OCI-LY1 (cell line): Measurements from ENCODE around the gene S1PR2.

Experiments
- EZH2 ChIP-seq: fragments of 200-600 bp; sonication (generic), shearing (Covaris generic); IDR thresholded peaks from 2 replicates; pipeline ENCODE4 v1.8.0; 2017; ENCODE audit warnings: borderline replicate concordance, mixed run types, mild to moderate bottlenecking, antibody characterized with exemption, low read length, moderate library complexity, mixed read lengths
- TF ChIP-seq, protein P1 (sequence below): fragments of 200-600 bp; sonication (generic), shearing (Covaris generic); IDR thresholded peaks from 2 replicates; pipeline ENCODE4 v1.5.1; 2017; ENCODE audit warnings: mild to moderate bottlenecking, antibody characterized with exemption, low read length, moderate library complexity, mixed read lengths

DNA sequence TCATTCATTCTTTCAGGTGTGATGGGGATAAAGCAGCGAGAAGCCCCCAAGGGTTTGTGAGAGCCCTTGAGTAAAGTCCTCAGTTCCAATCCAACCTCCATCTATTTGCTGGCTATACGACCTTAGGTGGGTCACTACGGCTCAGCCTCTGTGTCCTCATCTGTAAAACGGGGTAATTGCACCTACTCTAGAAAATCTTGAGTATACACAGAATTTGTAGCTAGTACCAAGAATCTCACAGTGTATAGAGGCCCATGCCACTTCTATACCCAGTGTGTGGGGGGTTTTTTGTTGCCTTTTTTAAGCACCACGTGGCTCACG is 36.0 kb downstream of the S1PR2 start:
- TF ChIP-seq, protein P1, sequence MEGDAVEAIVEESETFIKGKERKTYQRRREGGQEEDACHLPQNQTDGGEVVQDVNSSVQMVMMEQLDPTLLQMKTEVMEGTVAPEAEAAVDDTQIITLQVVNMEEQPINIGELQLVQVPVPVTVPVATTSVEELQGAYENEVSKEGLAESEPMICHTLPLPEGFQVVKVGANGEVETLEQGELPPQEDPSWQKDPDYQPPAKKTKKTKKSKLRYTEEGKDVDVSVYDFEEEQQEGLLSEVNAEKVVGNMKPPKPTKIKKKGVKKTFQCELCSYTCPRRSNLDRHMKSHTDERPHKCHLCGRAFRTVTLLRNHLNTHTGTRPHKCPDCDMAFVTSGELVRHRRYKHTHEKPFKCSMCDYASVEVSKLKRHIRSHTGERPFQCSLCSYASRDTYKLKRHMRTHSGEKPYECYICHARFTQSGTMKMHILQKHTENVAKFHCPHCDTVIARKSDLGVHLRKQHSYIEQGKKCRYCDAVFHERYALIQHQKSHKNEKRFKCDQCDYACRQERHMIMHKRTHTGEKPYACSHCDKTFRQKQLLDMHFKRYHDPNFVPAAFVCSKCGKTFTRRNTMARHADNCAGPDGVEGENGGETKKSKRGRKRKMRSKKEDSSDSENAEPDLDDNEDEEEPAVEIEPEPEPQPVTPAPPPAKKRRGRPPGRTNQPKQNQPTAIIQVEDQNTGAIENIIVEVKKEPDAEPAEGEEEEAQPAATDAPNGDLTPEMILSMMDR: no peak
- TF ChIP-seq EZH2: no peak
